Activated T-cell treated with anti-CD3 and anti-CD28 coated beads, Interleukin-2, amount 50 U/mL, for 1 hour (primary cell): ENCODE results near the gene CA5B.
"Not testable (repeated sequence)": the region's sequence is repeated elsewhere in the genome, so short reads cannot be mapped to it uniquely, and the experiment has no call there.

Experiments used
- DNase-seq: peaks from one replicate; pipeline ENCODE4 v3.0.0-alpha.2; 2020

CA5B gene

GRCh38 chrX:15815779-15816437 is 77.8 kb downstream of the CA5B start:
- DNase-seq: no peak

GRCh38 chrX:15816438-15816809 is 78.4 kb downstream of the CA5B start:
- DNase-seq: no peak

- peak; percentile 49 for DNase-seq
These were observed 78.8 kb downstream of the CA5B start for GRCh38 chrX:15816886-15817285.

- DNase-seq: no peak
These were observed 82.3 kb downstream of the CA5B start for GRCh38 chrX:15820106-15821073.

GRCh38 chrX:15822922-15823321 is 84.9 kb downstream of the CA5B start:
- DNase-seq: no peak

- no peak for DNase-seq
These were observed 87.9 kb downstream of the CA5B start for GRCh38 chrX:15825936-15826335.

GRCh38 chrX:15829217-15829616 is 91.1 kb downstream of the CA5B start:
- no peak for DNase-seq

GRCh38 chrX:15831347-15831746 is 93.3 kb downstream of the CA5B start:
- not testable (repeated sequence) for DNase-seq

- DNase-seq: no peak
These were observed 96.0 kb downstream of the CA5B start for GRCh38 chrX:15834053-15834452.

- no peak for DNase-seq
These were observed 96.9 kb downstream of the CA5B start for GRCh38 chrX:15834827-15835595.
